GM19351 (cell line): ENCODE measurements around the gene COL4A1.

Experiments
- ATAC-seq: cut with Tn5 transposase; IDR thresholded peaks from one replicate; pipeline ENCODE4 v1.9.1; 2021; ENCODE audit warnings: mild to moderate bottlenecking, moderate library complexity; ENCODE audit not compliant: unreplicated experiment

Gene COL4A1

GRCh38 chr13:110225609-110226574 lies 81.1 kb downstream of the COL4A1 start:
- no peak for ATAC-seq

GRCh38 chr13:110225003-110225402 lies 82.0 kb downstream of the COL4A1 start:
- ATAC-seq: no peak

- no peak for ATAC-seq
Observed at GRCh38 chr13:110224519-110224918, 82.4 kb downstream of the COL4A1 start.

DNA sequence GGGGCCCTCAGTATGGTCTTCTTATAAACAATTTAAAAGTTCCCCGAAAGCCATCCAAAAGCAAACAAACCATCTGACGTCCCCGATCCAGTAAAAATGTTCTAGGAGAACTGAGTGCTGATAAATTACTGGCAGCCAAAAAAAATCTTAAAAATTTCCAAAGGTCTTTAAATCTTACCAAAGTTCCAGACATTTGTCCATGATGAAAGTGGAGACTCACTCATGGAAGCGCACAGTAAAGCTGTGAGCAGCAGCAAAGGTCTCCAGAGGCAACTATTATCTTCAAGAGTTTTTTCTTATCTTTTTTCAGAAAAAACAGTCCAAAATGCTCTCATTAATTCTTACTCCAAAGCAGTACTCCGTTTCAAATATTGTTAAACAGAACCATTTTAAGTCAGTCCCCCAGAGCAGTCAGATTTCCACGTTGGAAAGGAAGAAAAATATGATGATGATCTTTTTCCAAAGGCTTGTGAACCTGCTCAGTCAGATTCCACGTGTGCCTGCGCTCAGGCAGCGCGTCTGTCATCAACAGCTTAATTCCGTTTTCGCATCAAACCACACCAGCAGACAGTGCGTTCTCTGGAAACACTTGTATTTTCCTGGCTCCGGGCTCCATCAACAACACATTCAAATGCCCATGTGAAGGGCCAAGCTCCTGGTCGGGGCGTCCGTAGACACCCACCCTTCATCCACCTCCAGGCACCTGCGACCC lies 85.4 kb downstream of the COL4A1 start:
- no peak for ATAC-seq

GRCh38 chr13:110220471-110220870 lies 86.5 kb downstream of the COL4A1 start:
- no peak for ATAC-seq

- no peak for ATAC-seq
Observed at GRCh38 chr13:110218581-110219201, 88.3 kb downstream of the COL4A1 start.

- ATAC-seq: no peak
Observed at GRCh38 chr13:110217811-110218210, 89.1 kb downstream of the COL4A1 start.

- no peak for ATAC-seq
Observed at GRCh38 chr13:110217085-110217484, 89.9 kb downstream of the COL4A1 start.

DNA sequence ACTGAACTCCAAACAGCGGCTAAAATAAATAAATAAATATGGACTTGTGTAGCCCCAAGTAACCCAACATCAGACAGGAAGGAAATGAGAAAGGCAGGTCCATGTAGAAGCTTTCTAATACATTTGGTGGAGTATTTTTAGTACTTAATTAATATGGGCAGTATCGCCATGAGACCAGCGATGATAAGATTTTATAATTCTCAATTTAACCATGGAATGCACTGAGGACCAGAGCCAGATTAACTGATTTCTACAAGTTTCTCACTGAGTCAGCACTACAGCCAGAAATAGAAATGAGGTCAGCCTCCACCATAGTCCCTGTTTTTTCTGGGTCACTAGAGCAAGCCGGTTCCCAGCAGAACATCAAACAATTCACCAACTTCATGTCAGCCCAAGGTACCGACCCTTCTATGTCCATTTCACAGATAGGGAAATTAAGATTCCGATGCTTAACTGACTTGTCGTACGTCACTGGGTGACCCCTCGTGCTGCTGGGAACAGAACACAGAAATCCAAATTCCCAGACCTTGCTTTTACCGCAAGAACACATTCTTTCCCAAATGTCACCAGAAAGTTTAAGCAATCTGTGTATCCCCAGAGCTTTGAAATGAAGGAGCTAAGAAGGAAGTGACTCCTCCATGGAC lies 90.4 kb downstream of the COL4A1 start:
- no peak for ATAC-seq

DNA sequence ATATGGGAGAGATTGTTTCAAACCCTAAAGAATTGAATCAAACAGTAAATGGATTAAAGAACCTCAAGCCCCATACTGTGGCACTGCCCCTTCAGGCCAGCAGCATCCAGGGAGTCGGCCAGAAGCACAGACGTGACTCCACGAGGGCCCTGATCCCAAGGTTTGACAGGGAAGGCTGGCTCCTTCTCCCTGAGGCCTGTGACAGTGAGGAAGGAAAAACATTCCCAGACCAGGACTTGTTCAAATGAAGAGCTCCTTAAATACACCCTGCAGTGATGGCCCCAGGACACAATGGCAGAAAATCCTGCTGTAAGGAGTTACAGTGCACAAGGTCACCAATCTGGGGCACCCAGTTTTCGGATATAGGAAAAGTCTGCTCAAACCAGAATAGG lies 91.0 kb downstream of the COL4A1 start:
- no peak for ATAC-seq

DNA sequence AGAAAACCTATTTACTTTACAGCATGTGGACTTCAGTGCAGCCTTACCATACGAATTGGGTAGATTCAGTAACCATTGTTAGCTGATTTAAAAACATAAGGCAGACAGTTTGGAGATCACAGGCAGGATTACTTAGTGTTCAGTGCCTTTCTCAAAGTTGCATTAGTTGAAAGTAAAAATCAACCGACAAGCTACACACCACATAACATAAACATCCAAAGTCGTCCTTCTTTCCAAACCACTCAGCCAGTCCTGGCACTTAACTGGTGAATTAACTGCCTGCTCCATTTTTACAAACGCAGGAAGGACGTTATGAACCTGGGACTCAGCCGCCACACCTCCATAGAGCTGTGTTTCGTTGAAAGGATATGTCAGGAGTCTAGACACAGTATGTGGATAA lies 91.4 kb downstream of the COL4A1 start:
- ATAC-seq: no peak

DNA sequence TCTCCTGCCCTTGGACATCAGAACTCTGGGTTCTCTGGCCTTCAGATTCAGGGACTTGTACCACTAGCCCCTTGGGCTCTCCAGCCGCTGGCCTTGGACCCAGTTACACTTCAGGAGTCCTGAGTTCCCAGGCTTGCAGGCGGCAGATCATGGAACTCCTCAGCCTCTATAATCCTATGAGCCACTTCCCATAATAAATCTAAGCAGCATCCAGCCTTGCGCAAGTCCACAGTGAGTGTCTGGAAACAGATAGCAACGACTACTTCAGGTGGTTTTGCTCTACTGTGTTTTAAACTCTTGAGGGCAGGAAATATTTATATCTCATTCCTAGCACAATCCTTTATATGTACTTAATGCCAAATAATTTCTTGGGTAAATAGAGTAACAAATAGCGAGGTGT lies 92.3 kb downstream of the COL4A1 start:
- ATAC-seq: no peak

- ATAC-seq: no peak
Observed at GRCh38 chr13:110213461-110214074, 93.4 kb downstream of the COL4A1 start.

GRCh38 chr13:110212529-110212928 lies 94.4 kb downstream of the COL4A1 start:
- ATAC-seq: no peak

DNA sequence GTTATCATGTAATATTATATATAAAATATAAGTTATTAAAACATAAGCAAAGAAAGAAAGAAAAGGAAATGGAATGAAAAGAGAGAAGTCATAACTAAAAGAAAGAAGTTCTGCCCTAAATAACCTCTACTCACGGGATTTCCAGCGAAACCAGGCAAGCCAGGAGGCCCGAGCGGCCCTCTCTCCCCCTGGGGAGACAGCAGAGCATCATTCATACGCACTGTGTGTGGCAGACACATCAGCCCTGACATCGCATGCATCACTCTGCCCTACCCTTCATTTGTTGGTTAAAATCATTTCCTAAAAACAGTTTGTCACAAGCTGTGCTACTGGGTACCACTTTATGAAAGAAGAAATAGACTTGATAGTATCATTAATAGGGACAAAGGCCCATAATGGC lies 95.2 kb downstream of the COL4A1 start:
- ATAC-seq: no peak

- ATAC-seq: no peak
Observed at GRCh38 chr13:110211046-110211445, 95.9 kb downstream of the COL4A1 start.

- ATAC-seq: no peak
Observed at GRCh38 chr13:110210604-110210985, 96.4 kb downstream of the COL4A1 start.

DNA sequence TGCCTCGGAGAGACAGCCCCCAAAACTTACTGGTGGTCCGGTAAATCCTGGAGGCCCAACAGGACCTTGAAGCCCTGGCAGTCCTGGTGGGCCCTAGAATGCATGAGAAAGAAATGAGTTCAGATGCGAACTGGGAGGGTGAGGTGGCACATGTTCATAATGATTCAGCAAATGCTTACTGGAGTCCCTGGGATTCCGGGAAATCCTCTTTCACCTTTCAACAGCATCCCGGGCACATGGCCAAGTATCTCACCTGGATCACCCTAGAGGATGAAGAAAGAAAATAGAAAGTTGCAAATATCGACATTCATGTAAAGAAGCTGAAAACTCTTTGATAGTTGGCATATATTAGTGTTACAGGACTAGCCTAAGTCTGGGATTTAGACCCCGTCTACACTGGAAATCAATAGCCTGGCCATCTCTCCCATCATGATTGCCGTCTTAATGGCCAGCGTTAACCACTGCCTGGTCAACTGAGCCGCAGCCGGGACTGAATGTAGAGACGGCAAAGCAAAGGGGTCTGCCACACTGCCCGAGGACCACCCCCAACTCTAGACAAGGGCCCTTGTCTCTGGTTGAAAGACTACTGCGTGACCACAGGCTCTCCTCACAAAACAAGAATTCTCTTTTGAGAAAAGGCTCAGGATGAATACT lies 96.9 kb downstream of the COL4A1 start:
- no peak for ATAC-seq

- no peak for ATAC-seq
Observed at GRCh38 chr13:110208116-110208515, 98.8 kb downstream of the COL4A1 start.

- no peak for ATAC-seq
Observed at GRCh38 chr13:110206996-110207395, 100.0 kb downstream of the COL4A1 start.
